DMS153 treated with DMSO at 0.1 percent for 48 hours (cell line): Measurements from ENCODE around the gene CRIP1.

Experiments used
- DNase-seq: peaks from one replicate; lab custom pipeline; 2025; ENCODE audit not compliant: unreplicated experiment; lab: John Stamatoyannopoulos, UW

CRIP1 gene

DNA sequence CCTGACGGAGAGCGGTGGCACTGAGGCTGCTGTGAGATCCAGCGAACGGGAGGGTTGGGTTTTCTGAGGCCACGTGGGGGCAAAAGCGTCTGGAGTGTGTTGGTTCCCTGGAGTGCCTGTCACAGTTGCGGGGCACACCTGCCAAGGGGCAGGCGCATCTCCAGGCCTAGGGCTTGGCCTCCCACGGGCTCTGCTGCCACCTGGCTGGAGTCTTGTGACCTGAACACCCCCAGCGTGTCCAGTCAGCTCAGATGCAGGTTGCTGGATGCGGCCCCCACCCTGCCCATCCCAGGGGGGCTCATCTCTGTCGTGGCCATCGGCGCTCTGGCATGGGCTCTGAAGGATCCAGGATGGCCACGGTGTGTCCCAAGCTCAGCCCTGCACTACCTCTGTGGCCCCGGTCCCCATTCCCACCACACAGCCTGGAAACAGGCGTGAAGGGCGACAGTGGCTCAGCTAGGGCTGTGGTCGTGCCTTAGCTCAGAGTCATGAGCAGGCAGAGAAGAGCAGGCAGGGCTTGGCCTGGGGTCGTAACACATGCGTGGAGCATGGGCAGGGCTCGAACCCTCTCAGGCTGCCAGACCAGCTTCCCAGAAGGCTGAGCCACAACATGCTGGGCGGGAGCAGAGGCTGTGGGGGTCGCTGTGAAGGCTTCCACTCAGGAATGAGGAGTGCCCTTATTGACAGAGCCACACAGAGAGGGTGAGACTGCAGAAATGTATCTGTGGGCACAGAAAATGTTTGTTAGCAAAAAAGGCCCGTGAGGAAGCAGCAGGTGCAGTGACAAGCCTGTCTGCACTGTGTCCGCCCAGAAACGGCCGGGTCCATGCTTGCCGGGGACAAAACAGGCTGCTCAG lies 35.6 kb upstream of the CRIP1 start:
- no peak for DNase-seq

DNA sequence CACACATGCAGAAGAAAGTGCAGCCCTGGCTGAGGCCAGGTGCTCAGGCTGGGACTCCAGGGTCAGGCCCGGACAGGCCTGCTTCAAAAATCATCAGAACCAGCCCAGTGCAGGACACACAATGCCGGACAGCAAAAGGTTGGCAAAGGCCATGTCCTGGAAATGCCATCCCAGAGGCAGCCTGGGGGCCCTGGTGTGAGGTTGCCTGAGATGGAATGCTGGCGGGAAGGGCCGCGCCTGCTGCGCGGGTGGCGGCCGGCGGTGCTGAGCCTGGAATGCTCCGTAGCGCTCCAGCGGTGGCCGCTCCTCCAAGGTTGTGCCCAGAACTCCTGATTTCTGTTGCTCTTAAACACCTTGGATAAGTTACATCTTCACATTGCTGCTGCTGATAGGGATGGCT lies 33.7 kb upstream of the CRIP1 start:
- no peak for DNase-seq

DNA sequence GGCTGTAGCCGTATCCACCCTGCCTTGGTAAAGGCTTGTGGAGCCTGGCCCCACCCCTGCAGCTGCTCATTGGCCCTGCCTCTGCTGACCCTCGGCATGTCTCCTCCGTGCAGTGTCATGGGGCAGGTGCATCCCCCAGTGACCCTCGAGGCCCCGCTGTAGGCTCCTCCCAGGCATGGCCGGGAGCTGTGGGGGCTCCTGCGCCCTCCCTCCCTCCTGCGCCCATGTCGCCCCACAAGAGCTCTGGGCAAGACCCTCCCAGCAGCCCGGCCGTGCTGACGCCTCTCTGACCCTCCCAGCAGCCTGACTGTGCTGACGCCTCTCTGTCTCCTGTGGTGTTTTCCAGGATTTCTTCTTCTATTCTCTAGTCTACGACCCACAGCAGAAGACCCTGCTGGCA lies 32.8 kb upstream of the CRIP1 start:
- no peak for DNase-seq

DNA sequence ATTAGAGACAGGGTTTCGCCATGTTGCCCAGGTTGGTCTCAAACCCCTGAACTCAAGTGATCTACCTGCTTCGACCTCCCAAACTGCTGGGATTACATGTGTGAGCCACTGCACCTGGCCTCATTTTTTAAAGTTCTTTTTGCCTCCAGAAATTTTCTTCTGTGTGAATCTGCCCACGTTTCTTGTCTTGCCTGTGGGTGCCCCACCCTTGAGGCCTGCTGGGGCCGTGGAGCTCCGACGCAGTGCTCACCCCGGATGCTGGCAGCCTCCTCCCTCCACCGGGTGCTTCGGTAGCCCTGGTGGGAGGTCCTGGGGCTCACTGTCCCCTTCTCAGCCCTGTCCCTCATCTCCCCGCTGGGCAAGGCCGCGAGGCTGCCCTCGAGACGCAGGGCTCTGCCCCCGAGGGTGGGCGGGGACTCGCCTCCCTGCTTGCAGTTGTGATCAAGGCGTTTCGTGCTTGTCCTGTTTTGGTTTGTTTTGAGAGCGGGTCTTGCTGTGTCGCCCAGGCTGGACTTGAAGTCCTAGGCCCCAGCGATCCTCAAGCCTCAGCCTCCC lies 31.5 kb upstream of the CRIP1 start:
- DNase-seq: no peak

DNA sequence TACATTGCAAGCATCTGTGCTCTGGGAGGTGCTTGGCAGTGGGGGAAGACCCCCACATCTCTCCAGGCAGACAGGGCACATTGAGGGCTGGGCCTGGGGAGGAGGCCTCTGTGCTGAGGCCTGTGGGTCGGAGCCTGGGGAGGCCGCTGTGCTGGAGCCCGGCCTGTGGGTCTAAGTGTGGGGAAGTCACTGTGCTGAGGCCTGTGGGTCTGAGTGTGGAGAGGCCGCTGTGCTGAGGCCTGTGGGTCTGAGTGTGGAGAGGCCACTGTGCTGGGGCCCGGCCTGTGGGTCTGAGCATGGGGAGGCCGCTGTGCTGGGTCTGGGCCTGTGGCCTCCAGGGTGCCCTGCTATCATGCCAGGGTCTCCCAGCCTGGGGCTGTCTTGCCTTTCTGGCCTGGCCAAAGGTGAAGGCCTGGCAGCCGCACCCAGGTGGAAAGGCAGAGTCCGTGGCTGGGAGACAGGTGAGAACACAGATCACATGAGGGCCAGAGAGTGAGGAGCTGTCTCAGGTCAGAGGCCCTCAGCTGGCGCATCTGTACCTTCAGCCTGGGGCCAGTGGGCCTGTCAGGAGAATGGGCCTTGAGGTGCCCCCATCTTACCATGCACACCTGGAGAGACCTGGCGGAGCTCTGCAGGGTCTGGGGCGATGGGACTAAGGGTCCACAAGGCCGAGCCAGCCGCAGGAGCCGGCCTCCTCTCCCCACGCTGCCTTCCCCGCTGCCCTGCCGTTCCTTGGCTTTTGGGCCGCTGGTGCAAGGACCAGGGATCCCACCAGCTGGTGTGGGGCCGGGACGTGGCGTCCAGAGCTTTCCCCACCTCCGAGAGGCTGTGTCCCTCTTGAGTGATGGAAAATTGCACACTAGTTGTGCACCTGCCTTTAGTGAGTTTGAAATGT lies 30.7 kb upstream of the CRIP1 start:
- DNase-seq: no peak

DNA sequence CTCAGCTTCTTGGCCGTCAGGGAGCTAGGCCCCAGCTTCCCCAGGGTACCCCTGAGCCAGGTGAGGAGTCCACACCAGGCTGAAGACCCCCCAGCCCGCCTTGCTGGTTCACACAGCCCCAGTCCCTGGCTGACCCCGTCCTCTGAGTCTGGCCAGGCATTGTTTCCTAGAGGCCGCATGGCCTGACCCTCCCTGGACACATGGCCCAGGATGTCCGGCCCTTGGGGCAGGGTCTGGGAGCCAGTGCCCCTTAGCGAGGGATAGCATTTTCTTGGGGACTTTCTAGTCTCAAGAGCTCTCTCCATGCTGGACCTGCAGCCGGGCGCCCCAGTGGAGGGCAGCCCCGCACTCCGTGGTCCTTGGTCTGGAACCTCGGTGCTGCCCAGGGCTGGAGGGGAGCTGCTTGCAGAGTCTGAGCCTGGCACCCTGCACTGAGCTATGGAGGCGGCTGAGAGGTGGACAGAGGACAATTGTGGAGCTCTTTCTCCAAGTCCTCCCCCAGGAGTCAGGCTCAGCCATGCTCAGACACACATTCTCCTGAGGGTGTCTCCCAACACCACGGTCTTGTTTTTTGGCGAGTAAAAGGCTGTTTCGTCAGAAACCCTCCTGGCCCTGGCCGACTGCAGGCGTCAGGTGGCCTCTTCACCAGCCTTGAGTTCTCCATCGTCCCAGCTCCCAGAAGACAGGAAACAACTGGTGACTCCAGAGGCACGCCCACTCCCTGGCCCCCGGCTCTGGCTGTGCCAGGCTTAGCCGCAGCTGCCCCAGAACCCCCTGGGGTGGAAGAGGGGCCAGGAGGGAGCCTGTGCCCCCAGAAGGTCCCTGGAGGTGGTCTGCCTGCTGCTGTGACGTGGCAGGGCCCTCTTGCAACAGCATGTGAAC lies 29.7 kb upstream of the CRIP1 start:
- DNase-seq: no peak

DNA sequence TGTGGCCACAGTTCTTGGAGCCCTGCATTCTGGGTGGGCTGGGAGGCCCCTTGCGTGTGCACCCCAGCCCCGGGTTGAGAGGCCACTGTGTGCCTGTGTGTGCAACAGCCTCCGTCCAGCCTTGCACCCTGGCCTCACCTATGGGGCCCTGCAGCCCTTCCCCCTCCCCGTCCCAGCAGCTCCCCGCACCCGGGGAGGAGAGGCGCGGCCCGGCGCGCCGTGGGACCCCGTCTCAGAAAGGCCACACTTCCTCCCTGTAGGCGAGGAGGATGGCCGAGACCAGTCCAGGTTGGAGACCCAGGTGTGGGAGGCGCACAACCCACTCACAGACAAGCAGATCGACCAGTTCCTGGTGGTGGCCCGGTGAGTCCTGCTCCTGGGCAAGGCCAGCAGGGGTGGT lies 28.7 kb upstream of the CRIP1 start:
- no peak for DNase-seq

DNA sequence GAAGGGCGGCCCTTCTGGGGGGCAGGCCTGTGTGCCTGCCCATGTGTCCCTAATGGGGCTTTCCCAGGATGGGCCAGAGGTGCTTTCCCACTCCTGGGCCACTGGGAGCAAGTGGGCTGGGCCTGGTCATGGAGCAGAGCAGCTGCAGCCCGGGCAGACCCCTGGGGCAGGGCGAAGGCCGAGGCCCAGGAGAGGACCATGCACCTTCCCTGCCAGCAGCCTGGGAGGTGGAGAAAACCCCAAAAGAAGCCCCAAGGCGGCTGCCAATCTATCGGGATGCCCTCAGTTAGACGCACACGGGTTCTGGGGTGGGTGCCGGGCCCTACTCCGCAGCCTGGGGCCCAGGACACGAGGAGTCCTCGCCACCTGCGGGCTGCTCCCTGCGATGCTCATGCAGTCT lies 28.1 kb upstream of the CRIP1 start:
- no peak for DNase-seq

DNA sequence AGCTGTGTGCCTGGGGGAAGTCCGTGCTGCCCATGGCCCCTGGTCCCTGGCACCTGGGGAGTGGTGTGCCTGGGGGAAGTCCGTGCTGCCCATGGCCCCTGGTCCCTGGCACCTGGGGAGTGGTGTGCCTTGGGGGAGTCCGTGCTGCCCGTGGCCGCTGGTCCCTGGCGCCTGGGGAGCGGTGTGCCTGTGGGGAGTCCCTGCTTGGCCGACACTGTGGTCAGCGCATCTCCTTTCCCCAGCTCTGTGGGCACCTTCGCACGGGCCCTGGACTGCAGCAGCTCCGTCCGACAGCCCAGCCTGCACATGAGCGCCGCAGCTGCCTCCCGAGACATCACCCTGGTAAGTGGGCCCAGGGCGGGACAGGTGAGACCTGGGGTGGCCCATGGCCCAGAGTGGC lies 26.6 kb upstream of the CRIP1 start:
- DNase-seq: no peak

DNA sequence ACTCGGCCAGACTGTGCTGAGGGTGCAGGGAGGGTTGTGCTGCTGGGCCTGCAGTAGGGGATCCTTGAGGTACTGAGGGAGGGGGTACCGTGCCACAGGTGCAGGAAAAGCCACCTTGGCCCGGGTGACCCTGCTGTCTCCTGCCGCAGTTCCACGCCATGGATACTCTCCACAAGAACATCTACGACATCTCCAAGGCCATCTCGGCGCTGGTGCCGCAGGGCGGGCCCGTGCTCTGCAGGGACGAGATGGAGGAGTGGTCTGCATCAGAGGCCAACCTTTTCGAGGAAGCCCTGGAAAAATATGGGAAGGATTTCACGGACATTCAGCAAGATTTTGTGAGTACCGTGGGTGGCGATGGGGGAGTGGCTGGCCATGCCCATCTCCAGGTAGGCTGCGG lies 26.1 kb upstream of the CRIP1 start:
- no peak for DNase-seq

DNA sequence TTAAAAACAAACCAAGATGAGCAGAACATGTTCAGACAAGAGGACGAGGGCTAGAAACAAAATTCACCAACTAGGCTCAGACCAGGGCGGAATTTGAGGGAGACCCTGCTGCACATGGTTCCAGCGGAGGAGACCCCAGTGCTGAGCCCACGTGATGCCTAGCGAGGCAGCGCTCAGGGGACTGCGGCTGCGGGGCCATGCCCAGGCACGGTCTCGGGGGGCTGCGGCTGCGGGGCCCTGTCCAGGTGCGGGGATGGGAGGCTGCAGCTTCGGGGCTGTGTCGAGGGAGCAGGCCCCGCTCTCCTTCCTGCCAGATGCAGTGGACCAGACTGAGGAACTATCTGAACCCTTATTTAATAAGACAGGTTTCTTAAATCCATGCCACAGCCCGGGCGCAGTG lies 24.8 kb upstream of the CRIP1 start:
- no peak for DNase-seq

DNA sequence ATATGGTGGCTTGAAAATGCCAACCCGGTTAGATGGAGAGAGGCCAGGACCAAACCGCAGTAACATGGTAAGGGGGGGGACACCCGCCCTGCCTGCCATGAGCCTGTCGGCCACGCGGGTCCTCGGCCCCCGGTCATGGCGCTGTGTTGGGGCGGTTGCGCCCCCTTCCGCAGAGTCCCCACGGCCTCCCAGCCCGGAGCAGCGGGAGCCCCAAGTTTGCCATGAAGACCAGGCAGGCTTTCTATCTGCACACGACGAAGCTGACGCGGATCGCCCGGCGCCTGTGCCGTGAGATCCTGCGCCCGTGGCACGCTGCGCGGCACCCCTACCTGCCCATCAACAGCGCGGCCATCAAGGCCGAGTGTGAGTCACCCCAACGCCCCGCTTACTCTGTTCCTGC lies 22.2 kb upstream of the CRIP1 start:
- DNase-seq: no peak

DNA sequence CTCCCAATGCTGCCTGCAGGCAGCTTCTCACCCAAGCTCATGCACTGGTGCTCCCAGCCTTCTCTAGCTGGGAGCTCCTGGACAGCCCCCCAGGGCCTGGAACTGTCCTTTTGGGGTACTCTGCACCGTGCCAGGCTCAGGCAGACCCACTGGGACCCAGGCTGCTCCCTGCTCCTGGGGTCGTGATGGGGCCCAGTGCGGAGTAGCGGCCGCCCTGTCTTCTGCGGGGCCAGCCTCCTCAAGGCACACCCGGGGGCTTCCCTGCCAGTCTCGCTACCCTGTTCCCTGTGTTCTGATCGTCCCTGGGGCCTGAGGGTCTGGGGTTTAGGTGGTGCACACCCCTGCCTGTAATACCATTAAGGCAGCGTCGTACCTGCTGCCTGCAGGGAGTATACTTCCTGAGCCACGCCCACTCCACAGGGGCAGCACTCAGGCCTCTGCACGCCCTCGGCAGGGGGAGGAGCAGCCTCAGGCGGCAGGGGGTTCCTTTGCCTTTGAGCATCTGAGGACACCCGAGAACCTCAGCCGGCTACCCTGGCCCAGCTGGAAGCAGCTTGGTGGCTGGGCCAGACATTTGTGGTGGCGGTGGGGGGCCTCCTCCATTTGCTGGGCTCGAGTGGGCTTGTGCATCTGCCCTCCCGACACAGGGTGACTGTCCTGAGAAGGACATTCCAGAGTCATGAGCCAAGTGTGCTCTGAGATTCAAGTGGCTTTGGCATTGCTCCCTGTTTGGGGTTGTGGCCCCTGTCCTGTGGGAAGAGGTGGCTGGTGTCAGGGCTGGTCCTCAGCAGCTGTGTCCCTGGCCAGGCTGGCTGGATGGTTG lies 21.3 kb upstream of the CRIP1 start:
- DNase-seq: no peak

DNA sequence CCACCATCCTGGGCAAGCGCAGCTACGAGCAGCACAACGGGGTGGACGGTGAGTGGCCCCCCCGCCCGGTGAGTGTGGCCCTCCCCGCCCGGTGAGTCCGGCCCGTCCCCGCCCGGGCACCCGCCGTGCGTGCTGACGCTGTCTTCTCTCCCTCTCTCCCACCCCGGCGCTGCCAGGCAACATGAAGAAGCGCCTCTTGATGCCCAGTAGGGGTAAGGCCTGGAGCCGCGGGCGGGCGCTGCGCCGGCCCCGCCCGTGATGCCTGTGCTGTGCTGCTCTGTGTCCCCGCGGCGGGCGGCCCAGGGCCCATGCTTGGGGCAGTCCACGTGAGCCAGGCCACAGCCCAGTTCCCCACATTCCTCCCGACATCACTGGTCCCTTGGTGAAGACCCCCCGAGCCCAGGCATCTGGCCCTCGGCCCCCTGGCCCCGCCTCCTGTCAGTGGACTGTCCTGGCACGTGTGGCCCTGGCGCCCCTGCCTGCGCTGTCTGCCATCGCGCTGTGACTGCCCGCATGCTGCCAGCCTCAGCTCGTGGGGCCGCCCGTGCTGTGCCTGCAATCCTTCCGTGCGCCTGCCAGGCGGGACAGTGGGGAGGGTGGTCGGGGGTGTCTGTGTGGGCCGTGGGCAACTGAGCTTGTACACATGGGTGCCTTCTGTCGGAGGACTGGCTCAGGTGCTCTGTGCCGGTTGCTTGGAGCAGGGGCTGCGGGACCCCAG lies 20.0 kb upstream of the CRIP1 start:
- DNase-seq: no peak

DNA sequence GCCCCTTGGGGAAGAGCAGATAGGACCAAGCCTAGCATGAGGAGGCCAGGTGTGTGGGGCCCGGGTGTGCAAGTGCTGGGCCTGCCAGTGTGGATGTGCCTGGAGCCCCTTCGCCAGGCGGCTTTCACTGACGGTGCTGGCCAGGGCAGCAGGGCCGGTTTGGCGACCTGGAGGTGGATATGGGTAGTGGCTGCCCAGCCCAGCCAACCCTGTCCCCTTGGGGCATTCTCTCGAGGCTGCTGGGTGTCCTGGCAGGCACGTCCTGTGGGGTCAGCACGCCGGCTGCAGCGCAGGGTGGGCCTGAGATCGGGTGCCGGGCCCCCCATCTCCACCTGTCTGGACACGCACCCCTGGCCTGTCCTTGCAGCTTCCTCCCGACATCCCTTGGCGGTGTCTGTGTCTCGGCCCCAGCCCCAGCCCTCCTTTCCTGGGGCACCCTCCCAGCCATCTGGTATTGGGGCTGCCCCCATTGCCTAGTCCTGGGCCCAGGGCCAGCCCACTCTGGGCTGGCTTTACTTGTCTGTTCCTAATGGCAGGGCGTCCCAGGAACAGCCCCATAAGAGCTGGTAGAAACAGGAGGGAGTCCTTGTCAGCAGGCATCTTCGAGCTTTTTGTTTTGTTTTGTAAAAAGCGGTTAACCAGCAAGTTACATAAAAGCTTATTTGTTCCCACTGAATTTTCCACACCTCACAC lies 19.3 kb upstream of the CRIP1 start:
- no peak for DNase-seq

DNA sequence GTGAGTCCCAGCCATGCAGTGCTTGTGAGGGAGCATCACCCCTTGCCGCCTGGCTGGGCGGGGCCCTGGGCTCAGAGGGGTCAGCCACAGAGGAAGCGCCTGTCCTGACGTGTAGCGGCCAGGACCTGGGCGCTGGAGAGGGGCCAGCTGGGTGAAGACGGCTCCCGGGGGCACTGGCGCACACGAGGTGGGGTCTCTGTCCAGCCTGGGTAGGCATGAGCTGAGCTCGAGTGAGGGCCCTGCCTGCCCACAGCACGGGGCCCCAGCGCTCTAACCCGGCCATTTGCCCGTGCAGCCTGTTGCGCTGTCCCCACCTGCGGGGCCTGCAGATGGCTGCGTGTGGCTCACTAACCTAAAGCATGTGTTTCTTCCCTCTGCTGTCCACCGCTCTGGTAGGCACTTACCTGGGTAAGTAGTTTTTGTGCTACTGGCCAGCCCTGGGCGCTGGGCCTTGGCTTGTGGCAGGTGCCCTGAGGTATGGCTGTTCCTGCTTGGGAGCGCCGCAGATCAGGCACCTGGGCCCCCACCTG lies 18.7 kb upstream of the CRIP1 start:
- no peak for DNase-seq

DNA sequence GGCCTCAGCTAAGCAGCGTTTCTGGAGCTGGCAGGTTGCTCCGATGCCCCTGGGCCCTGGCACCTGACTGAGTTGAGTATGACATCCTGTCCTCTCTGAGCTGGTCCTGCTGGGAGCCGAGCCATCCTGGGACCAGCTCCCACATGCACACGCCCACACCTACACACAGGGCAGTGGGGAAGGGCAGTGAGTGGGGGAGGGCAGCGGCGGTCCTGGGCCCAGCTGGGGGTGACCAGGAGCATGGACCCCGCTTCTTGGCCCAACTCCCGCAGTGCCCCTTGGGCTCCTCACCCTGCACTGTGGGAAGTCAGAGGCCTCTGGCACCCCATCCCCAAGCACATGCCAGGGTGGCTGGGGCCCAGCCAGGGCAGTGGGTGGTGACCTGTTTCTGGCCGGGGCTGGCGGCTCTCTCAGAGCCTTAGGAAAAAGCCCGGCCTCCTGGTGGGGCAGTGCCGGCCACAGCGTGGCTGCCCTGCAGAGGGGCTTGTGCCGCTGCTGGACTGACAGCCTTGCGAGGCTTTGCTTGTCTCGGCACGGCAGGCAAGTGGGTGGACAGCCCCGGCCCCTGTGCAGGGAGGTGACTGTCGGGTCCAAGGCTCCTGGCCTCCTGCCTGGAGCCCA lies 18.0 kb upstream of the CRIP1 start:
- DNase-seq: no peak
